GM23338 (cell line): ENCODE data around the gene IDH1.

Source experiments
- CTCF ChIP-seq, 2 experiments: fragments of 200-600 bp in 1 of 2; sonication (generic) in 1 of 2; conservative IDR thresholded peaks; 2 replicates each; pipeline versions ENCODE4 v1.5.1 to v1.6.1; 2016 to 2017; ENCODE audit warnings: antibody characterized with exemption in 2 of 2, low read depth in 2 of 2, mild to moderate bottlenecking in 2 of 2, moderate library complexity in 1 of 2
- EZH2 ChIP-seq: fragments of 200-600 bp; sonication (generic); IDR thresholded peaks from one replicate; pipeline ENCODE4 v1.8.0; 2017; ENCODE audit warnings: antibody characterized with exemption, mild to moderate bottlenecking, low read depth; ENCODE audit not compliant: unreplicated experiment
- POLR2AphosphoS5 ChIP-seq: IDR thresholded peaks from 2 replicates; pipeline ENCODE4 v1.6.1; 2016; ENCODE audit warnings: antibody characterized with exemption, low read depth
- REST ChIP-seq: IDR thresholded peaks from one replicate; pipeline ENCODE4 v1.6.1; 2018; ENCODE audit warnings: antibody characterized with exemption; ENCODE audit not compliant: unreplicated experiment

GRCh38 chr2:208234786-208235185 is 20.1 kb downstream of the IDH1 start:
- no peak for TF ChIP-seq CTCF (conservative IDR thresholded peaks at IDR 0.05; ENCODE audit: low read depth in 2 of 2)
- TF ChIP-seq REST = no peak
- no peak for TF ChIP-seq EZH2
- no peak for TF ChIP-seq POLR2AphosphoS5
